HG03575 (cell line): ENCODE data around the gene RDH12.

ENCODE experiments used
- ATAC-seq: cut with Tn5 transposase; IDR thresholded peaks from one replicate; pipeline ENCODE4 v1.9.1; 2021; ENCODE audit not compliant: unreplicated experiment, insufficient number of reproducible peaks, low FRiP score; ENCODE audit errors: extremely low read depth

The RDH12 gene

DNA sequence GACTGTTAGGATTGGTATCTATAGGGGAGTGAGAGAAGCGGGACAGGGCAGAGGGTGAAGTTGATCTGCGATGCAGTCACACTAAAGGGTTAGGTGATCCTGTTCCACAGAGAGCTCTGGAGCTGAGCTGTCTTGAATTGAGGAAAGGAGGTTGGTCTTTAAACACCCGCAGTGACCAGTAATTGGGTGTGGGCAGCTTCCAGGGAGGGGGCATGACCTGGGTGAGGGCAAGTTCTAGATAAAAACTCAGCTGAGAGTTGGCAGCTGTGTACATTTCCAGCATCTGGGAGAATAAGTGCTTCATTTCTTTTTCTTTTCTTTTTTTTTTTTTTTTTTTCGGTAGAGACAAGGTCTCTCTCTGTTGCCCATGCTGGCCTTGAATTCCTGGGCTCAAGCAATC, 35.1 kb downstream of the RDH12 start:
- ATAC-seq: no peak

DNA sequence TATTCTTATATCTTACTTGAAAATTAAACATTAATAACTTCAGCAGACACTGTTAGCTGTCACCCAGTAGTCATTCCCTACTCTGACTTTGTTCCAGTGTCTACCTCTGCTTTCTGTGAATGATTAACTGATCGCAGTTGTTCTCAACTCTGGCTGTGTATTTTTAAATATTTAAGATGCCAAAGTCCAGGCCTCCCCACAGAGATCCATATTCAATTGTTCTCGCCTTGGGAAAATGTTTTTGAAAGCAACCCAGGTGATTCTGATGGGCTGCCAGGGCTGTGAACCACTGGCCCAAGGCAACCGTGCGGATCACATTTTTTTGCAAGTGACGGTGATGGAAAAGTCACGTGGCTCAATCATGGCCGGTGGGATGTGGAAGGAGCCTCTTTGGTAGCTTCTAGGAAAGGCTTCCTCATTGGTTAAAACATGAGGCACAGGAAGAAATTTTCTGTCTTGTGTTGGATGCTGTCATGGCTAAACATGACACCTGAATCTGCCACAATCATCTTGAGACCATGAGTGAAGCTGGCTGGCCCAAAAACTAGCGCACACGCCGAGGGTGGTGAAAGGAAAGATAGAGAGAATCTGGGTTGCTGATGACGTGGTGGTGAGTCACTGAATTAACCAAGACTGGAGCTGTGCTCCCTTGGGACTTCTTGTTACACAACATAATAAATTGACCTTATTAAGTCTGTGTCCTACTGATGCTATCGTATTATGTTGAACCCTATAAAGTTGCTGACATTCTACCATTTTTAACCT, 37.2 kb downstream of the RDH12 start:
- ATAC-seq: no peak

DNA sequence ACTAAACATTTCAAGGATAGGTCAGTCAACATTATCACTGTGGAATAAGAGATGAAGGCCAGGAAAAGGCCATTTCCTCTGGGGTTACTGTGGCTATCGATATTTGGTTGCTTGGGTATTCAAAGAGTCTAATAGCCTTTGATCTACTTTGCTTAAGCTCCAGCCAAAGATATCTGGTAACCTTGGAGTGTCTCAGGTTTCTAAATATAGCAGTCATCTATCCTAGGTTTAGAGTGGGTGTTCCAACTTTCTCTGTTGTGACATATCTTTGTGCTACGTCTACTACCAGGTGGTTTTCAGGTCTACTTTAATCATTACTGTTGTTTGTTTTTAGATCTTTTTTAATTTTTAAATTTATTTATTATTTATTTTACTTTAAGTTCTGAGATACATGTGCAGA, 42.4 kb downstream of the RDH12 start:
- ATAC-seq: no peak

DNA sequence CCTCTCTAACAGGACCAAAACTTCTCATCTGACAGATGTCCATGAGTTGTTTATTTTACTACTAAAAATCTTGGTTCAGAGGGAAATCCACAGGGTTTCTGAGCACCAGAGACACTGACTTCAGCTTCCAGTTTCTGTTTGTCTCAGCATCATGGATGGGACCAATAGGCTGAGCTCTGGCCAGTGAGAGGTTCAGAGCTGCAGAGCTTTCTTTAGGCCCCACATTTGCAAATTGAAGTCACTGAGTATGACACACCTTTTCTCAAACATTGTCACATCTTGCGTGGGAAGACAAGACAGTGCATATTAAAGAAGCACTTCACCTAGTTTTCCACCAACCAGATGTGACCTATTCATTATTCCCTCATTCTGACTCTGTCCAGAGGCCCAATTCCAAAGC, 45.2 kb downstream of the RDH12 start:
- ATAC-seq: no peak

DNA sequence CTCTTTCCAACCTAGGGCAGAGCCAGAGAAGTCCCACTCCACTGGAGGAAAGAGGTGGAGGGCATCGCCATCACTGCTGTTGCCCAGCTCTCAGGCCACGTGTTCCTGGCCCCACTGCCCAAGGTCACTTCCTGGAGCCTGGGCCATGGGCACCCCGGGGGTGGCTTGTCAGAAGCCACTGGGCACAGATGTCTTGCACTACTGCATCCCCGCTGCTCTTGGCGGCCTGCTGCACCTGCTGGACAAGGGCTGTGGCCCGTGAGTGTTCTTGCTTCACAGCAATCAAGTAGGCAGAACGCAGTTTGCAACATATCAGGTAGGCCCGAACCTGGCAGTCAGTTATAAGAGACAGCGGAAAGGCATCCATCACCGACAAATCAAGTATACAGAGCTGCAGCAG, 46.6 kb downstream of the RDH12 start:
- no peak for ATAC-seq

DNA sequence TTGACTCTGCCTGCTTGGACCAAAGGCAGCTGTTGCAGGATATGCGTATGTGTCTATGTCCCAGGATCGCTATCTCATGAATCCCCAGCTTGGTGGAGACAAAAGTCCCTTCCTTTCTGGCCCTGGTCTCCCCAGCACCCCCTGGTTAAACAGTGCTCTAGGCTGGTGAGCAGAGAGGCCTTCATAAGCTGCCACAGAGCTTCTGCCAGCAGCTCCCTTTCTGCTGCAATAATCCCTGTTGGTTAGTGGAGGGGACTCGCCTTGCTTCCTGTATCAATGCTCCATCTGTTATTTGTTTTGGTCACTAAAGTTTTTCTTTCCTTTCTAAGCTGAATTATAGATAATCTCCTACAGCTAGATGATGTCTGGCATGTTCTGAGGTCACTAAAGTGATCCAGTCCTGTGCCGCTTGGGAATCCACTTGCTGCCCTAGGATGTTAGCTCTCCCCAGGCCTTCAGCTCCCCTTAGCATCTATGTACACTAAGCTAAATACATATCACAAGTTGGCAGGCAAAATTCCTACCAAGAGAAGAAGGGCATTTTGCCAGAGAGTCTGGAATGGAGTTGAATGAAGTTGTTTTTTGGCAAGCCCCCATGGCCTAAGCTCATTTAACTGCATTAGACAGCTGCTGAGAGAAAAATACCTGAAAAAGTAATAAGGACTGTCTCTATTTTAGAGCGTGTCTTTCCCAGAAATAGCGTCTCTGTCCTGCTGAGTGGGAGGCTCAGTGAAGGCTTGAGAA, 47.8 kb downstream of the RDH12 start:
- ATAC-seq: no peak

DNA sequence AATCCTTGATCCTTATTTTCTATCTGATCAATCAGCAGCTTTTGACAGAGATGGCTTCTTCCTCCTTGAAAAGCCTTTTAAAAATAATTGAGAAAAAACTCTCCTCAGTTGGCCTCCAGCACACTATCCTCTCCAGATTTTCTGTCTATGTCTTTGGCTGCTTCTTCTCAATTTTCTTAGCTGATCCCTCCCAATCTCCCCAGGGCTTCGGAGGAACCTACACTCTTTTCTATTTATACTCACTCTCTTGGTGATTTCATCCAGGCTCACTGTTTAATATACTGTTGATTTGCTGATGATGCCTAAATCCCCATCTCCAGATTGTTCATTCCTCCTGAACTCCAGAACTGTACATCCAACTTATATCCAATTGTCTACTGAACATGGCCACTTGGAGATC, 54.8 kb downstream of the RDH12 start:
- no peak for ATAC-seq

DNA sequence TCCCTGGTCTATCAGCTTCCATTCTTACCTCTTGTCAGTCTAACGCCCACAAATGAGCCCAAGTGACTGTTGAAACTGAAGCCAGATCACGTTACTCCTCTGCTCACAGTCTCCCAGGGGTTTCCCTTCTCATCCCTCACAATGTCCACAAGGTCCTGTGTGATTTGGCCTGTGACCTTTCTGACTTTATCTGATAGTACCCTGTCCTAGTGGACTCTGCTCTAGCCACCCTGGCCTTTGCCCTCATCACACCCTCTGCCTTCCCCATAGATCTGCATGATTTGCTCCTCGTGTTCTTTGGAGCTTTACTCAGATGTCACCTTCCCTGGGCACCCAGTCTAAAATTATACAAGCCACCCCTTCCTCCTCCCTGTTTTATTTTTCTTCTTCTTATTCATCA, 55.5 kb downstream of the RDH12 start:
- no peak for ATAC-seq

DNA sequence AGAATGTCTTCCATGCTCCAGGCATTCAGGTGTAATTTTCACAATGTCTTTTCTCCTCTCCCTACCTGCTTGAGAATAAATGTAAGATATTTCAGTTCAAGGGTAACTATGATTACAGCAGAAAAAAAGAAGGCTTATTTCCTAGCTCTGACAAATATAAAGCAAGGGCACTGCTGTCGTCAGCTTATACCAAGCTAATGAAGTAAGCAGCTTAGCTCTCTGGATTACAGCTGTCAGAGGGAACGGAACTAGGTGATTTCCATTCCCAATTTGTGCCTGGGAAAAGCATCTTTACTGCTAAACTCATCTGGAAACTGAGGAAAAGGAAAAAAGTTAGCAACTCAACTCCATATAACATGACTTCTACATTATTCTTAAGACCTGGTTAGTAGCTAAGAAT, 58.2 kb downstream of the RDH12 start:
- no peak for ATAC-seq

DNA sequence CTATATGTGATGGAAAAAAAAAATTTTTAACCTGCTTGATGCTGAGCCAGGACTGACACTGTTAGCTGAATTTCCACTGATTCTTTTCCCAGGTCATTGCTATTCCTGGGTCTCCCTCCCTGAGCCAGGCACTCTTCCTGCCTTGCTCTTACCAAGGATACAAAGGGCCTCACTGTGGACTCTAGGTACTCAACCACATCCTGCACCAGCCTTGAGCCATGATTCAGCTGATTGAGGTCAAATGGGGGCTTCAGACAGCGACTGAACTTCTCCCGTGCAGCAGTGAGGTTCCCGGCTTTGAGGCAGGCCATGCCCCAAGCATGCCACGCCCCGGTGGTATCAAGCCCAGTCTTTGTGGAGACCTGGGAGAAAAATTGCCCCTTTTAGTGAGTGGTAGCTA, 60.4 kb downstream of the RDH12 start:
- no peak for ATAC-seq

DNA sequence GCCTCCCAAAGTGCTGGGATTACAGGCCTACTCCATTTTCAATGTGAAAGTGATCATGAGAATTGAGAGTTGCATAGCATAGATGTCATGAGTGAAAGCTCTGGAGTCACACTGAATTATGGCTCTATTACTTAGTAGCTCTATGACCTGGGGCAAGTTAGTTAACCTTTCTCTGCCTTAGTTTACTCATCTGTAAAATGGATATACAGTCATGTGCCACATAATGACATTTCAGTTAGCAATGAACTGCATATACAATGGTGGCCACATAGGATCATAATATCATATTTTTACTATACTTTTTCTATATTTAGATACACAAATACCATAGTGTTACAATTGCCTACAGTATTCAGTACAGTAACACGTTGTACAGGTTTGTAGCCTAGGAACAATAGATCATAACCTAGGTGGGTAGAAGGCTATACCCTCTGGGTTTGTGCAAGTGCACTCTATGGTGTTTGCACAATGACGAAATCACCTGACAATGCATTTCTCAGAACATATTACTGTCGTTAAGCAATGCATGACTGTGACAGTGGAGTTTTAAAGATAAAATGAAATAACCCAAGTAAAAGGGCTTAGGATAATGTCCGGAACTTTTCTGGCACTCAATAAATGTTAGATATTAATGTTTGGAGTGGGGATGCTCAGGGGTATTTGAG, 61.6 kb downstream of the RDH12 start:
- ATAC-seq: no peak

DNA sequence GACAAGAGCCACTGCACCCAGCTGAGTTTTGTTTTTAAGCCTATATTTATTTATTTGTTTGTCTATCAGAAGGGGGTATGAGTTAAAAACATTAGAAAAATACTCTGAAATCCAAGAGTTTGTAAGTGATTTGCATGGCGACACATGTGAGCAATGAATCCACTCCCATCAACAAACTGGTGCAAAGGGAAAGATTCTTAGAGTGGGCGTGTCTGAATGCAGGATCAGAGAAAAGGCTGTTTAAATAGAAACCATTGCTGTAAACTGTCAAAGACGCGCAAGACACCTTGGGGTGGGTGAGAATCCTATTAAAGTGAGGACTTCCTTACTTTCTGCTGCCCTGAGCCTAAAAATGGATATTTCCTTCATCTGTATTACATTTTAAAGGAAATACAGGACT, 62.8 kb downstream of the RDH12 start:
- ATAC-seq: no peak

DNA sequence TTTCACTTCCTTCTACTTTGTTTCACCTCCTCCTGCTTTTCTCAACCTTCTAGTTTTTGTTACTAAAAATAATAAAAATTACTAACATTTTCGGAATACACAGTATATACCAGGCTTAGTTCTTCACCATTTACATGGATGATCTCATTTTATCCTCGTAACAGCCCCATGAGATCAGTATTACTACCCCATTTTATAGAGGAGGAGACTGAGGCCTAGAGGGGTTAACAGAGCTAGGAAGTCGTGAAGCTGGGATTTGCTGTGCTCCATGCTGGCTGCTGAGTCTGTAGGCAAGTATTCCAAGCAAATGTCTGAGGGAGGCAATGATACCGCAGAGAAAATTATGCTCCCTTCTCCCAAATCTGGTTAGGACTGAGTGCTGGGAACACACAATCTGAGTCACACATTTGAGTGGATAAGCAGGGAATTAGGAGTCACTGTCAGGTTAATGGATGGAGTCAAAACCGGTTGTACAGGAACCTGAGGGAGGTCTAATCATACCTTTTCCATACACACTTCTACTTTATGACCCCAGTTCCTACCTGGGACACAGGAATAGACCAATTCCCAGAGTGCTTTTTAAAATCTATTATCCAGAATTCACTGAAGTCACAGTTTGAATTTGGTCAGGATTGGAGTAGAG, 63.6 kb downstream of the RDH12 start:
- ATAC-seq: no peak

DNA sequence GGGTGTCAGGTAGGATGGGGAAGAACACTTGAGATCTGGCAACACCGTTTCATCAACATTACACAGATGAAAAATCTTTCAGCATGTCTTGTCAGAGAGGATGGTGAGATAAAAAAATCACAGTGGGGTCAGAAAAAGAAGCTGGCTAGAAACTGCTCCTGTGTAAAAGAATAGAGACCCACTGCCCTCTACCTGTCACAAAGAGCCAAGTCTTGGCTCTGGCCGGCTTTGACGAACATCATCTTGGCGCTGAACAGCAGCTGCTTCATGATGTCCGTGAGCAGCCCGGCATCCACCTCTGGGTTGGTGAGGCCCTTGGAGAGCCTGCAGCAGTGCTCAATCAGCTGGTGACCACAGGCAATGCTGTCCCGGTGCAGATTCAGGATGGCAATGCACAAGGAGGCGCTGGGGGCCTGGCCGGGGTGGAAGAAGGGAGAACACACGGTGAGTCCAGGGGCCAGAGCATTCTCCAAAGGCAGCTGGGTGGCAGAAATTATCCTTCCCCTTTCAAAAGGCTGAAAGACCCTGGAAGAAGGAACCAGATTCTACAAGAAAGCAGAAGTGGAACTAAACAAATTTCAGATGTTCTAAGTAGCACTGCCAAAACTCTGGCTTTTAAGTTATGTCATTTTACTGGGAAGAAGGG, 64.5 kb downstream of the RDH12 start:
- no peak for ATAC-seq

DNA sequence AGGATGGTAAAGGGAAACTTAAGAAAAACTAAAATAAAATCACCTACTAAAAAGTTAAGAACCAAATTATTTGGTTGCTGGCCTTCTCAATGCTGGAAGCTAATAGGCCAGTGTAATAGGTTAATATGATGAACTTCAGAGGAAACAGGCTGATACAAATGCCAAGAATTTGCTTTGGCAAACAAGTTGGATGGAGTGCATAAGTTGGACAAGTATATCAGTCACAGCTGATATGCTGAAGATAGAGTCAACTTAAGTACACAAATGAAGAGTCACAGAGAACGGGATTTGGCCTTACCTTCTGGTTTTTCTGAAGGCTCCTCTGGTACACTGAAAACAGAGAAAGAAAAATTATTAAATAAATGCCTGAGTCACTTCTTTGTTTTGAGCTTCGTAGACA, 66.5 kb downstream of the RDH12 start:
- no peak for ATAC-seq

DNA sequence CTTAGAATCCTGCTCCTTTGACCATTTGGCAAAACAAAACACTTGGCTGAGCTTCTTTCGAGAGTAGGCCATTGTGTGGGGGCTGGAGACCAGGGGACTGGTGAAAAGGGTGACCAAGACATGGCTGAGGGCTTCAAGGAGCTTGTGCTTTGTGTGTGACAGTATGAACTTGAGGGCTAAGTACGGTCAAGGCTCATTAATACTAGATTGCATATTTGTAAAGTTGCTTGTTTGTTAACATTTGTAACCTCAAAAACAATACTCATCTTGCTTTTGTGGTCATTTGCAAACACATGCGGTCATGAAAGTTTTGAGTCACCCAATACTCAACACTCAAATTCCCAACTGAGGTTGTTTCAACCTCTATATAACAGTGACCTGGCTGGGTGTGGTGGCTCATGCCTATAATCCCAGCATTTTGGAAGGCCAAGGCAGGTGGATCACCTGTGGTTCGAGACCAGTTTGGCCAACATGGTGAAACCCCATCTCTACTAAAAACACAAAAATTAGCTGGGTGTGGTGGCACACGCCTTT, 72.2 kb downstream of the RDH12 start:
- ATAC-seq: no peak

DNA sequence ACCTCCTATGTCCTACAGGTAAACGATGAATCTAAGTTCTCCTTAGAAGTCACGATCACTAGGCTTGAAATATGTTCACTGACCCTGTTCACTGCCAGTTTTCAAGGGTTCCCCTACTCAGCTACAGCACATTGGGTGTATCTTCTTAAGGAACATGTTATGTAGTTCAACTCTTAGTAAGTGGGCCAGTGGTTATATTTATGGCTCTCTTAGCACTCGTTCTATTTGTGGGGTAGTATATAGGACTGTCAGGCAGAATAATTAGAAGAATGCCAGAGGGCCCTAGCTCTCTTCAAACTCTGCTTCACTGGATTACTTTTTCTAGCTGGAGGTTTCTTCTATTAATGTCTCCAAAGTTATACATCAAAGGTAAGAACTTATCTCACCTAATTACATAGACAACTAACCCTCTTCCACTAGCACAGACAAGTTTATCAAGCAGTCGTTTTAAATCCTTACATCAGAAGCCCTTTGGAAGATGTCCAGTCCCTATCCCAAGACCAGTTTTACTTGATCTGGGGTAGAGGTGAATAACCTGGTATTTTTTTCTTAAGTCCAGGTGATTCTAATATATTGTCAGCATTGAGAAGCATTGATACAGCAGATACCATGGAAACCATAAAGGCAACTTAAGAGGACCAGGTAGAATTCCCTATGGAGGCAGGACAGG, 75.1 kb downstream of the RDH12 start:
- ATAC-seq: no peak

DNA sequence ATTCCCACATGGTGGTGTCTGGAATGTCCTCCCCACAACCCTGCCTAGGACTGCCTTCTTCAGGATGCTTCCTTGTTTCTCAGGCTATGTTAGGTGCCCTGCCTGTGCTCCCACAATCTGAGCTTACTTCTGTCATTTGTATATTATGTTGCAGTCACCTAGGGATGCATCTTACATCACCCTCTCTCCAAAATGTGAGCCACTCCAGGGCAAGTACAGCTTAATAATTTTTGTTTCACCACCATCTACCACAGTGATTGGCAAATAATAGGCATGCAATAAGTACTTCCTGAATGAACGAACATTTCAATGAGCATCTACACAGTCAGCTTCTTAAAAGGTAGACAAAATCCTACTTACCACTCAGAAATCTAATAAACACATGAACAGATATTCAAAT, 77.1 kb downstream of the RDH12 start:
- no peak for ATAC-seq

DNA sequence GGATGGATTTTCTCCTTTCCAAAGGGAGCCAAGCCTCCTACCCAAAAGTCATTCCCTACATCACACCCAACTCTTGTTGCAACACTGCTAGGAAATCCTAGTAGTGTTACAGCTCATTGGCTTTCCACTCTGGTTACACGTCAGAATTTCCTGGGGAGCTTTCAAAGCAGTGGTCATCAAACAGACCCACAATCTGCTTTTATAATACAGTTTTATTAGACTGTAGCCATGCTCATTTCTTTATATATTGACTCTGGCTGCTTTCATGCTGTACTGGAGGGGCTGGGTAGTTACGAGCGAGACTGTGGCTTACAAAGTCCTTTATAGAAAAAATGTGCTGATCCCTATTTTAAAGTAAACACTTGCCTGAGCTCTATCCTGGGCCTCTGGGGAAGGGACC, 80.4 kb downstream of the RDH12 start:
- no peak for ATAC-seq
